ENCODE data around the gene KLK11. TPM values are rescaled to one million over a fixed set of nuclear protein-coding genes. Genes with fewer than 3 reads are reported as not detected.
A peak's percentile ranks its signal among the peaks of the same experiment; 100 is the strongest.

KLK11 gene, protein sequence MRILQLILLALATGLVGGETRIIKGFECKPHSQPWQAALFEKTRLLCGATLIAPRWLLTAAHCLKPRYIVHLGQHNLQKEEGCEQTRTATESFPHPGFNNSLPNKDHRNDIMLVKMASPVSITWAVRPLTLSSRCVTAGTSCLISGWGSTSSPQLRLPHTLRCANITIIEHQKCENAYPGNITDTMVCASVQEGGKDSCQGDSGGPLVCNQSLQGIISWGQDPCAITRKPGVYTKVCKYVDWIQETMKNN
- not detected for total RNA-seq
- not detected for polyA plus RNA-seq
- 0 reads per million in 6 experiments for total RNA-seq

DNA sequence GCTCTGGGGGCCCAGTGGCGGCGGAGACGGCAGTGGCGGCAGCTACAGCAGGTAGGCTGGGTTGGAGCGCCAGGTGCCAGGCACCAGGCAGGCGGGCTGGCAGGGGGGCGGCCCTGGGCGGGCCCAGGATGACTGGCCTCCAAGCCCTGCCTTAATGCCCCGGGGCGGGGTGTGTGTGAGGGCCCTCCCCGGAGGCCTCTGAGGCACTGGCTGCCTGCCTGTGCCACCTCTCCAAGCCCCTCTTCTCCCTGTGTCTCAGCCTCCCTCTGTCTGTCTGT lies at the start of gene KLK11:
Gene KLK11, minus strand, starts transcription at position 63 of the 278 bp plus-strand sequence. CDS start 985 bp downstream, outside the sequence.
- H3K4me1 Mint-ChIP-seq: peaks cover 0 to 6% (median 0%) of the 10 kb centered on the region in 4 donors
- no peaks in the 10 kb centered on the region for H3K36me3 Mint-ChIP-seq
- H3K9me3 Mint-ChIP-seq: no peaks in the 10 kb centered on the region
- peaks cover 23 to 84% (median 46%) of the 10 kb centered on the region in 5 donors for H3K27me3 Mint-ChIP-seq
- peak within 1 kb of the TSS in 2 of 10 donors; percentile 3 to 6 for H3K27ac Mint-ChIP-seq
- no peak for ATAC-seq
- POLR2A ChIA-PET: no interaction called here
- no peak for DNase-seq
- H3K4me3 Mint-ChIP-seq: no peak within 1 kb of the TSS

DNA sequence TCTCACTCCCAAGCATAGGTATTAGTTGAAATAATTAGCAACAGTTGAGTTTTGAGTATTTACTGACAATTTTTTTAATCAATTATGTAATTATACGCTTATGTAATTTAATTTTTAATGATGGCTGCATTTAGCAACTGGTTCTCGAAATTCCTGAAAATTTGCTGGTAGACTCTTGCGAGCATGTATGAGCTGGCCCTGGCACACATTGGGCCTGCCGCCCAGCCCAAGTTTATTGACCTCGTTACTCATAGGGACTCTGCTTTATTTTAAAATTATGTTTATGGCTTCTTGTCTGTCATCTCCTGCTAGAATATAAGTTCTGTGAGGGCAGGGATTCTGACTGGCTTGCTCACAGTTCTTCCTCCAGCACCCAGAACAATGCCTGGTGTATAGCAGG lies 49.6 kb upstream of the KLK11 start:
- ATAC-seq (no peak), DNase-seq (no peak)
- Mint-ChIP-seq H3K27me3 (peaks cover 3 to 16% (median 7%) of the 10 kb centered on the region in 5 donors), H3K9me3 (peaks cover 0 to 15% (median 8%) of the 10 kb centered on the region in 9 donors), H3K4me3 (no peak overlapping the region), H3K27ac (no peak overlapping the region), H3K4me1 (no peaks in the 10 kb centered on the region), H3K36me3 (peaks cover 3 to 16% (median 4%) of the 10 kb centered on the region in 3 donors)
- POLR2A ChIA-PET: no interaction called here

DNA sequence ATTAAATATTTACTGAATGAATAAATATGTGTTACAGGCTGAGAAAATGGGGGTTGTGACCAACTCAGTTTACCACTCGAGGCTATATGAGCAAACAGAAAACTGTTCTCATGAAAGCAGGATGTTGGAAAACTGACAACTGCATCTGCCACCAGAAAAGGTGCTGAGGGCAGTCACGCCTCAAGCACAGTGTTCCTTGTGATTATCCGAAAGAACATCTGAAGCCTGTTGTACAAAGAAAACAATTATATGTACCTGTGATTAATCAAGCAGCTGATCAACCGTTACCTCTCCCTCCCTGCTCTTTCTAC lies 44.6 kb upstream of the KLK11 start:
- H3K27ac Mint-ChIP-seq: no peak overlapping the region
- peaks cover 0 to 4% (median 2%) of the 10 kb centered on the region in 4 donors for H3K4me1 Mint-ChIP-seq
- H3K27me3 Mint-ChIP-seq: peaks cover 16 to 33% (median 19%) of the 10 kb centered on the region in 5 donors
- DNase-seq (no peak), ATAC-seq (no peak)
- POLR2A ChIA-PET: no interaction called here
- H3K4me3 Mint-ChIP-seq: no peak overlapping the region
- peaks cover 0 to 16% (median 3%) of the 10 kb centered on the region in 3 donors for H3K36me3 Mint-ChIP-seq
- H3K9me3 Mint-ChIP-seq: peaks cover 0 to 15% (median 8%) of the 10 kb centered on the region in 9 donors

DNA sequence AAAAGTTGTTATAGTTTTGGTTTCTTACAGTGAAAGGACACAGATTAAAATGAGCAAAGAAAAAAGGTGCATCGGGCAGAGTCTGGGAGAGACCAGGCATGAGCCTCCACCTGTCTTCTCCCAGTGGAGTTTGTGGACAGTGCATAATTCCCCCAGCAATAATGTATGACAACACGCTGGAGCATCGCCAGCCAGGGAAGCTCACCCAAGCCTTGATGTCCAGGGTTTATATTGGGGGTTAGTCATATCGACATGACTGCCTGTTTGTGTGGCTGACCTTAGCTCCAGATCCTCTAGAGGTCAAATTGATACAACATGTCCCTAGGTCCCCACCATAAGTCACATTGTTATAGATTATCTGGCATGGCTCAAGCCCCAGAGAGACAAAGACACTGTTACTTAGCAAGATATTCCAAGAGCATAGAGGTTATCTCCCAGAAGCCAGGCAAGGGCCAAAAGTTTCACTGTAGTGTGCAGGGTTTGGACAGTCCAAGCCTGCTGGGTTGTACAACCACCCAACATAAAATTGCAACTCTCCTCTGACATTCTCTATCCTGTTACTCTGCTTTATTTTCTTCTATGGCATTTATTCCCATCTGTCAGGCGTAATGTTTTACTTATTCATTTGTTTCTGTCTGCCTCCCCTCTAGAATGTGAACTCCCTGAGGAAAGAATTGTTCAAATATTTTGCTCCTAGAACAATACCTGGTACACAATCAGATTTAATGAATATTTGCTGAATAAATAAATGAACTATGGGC lies 44.1 kb upstream of the KLK11 start:
- peaks cover 0 to 6% (median 6%) of the 10 kb centered on the region in 4 donors for H3K4me1 Mint-ChIP-seq
- H3K4me3 Mint-ChIP-seq: no peak overlapping the region
- H3K27me3 Mint-ChIP-seq: peaks cover 20 to 38% (median 23%) of the 10 kb centered on the region in 5 donors
- POLR2A ChIA-PET: no interaction called here
- H3K27ac Mint-ChIP-seq: no peak overlapping the region
- H3K36me3 Mint-ChIP-seq: peaks cover 0 to 16% (median 3%) of the 10 kb centered on the region in 3 donors
- DNase-seq: no peak
- H3K9me3 Mint-ChIP-seq: peaks cover 0 to 15% (median 8%) of the 10 kb centered on the region in 9 donors
- no peak for ATAC-seq

DNA sequence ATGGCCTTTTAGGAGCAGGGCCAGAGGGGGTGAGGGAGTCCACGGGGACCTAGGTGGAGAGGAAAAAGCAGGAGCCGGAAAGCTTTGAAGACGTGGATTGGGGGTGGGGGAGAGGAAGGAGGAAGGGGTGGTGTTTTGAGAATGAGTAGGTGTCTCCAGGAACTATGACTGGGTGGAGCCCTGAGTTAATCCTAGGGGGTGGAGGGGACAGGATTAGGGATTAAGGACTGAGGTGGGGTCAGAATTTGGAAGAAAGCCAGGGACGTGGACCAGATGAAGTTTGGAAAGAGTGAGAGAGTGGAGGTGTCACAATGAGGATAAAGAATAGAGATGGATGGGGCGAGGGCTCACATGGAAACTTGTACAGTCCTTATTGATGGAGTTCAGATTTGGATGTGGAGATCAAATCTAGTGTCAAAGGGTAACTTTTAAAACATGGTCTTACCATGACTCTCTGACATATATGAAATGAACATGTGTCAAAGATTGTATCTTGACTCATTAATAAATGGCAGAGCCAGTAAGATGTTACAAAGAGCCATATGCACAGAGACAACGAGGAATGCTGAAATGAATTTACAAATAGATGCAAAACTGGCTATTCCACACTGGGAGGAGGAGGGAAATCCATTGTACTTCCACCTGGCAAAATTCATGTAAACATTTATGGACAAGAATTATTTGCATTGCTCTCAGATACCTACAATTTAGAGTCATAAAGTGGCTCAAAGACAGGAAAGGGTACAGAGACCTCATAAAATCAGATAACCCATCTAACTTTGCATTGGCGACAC lies 40.2 kb upstream of the KLK11 start:
- POLR2A ChIA-PET: no interaction called here
- DNase-seq: no peak
- no peaks in the 10 kb centered on the region for H3K36me3 Mint-ChIP-seq
- peaks cover 26 to 47% (median 39%) of the 10 kb centered on the region in 5 donors for H3K27me3 Mint-ChIP-seq
- peak overlapping the region in 1 of 10 donors; percentile 44 for H3K27ac Mint-ChIP-seq
- H3K9me3 Mint-ChIP-seq: peaks cover 0 to 3% (median 0%) of the 10 kb centered on the region in 9 donors
- no peak for ATAC-seq
- peaks cover 4 to 12% (median 10%) of the 10 kb centered on the region in 4 donors for H3K4me1 Mint-ChIP-seq
- peak overlapping the region in 2 of 10 donors; percentile 5 to 70 for H3K4me3 Mint-ChIP-seq

DNA sequence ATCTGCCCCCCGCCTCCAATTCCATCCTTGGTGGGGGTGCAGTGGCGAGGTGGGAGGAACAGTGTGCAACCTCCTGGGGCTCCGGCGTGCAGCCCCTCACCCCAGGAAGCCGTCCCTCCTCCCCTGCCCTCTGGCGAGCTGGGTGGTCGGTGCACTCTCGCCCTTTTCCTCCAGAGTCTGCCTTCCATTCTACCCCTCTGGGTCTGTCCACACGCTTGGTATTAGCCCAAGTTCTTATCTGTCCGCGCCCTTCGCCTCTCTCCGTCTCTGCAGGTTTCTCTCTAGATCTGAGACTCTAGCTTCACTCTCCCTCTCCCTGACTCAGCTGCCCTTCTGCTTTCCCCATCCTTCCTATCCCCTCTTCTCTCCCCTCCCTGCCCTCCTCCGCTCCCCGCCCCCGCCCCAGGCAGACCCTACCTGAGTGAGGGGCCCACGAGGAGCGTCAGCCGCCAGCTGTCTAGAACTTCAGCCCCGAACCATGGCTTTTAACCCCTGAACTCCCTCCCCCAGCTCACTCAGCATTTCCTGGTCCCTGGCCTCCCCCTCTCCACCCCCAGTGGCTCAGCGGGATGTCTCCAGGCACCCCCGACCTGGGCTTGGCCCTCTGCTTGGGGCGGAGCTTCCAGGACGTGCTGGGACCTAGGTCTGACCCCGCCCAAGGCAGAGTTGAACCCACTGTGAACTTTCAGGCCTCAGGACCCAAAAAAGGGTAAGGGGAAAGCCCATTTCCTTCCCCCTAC lies 39.0 kb upstream of the KLK11 start:
- peaks cover 34 to 59% (median 50%) of the 10 kb centered on the region in 5 donors for H3K27me3 Mint-ChIP-seq
- H3K4me1 Mint-ChIP-seq: peaks cover 4 to 12% (median 12%) of the 10 kb centered on the region in 4 donors
- H3K36me3 Mint-ChIP-seq: peaks cover 0 to 7% (median 0%) of the 10 kb centered on the region in 3 donors
- H3K4me3 Mint-ChIP-seq: peak overlapping the region; percentile 58 to 88 (median 72)
- DNase-seq: no peak
- peaks cover 0 to 13% (median 0%) of the 10 kb centered on the region in 9 donors for H3K9me3 Mint-ChIP-seq
- ATAC-seq: no peak
- H3K27ac Mint-ChIP-seq: peak overlapping the region in 1 of 10 donors; percentile 16
- POLR2A ChIA-PET: no interaction called here

DNA sequence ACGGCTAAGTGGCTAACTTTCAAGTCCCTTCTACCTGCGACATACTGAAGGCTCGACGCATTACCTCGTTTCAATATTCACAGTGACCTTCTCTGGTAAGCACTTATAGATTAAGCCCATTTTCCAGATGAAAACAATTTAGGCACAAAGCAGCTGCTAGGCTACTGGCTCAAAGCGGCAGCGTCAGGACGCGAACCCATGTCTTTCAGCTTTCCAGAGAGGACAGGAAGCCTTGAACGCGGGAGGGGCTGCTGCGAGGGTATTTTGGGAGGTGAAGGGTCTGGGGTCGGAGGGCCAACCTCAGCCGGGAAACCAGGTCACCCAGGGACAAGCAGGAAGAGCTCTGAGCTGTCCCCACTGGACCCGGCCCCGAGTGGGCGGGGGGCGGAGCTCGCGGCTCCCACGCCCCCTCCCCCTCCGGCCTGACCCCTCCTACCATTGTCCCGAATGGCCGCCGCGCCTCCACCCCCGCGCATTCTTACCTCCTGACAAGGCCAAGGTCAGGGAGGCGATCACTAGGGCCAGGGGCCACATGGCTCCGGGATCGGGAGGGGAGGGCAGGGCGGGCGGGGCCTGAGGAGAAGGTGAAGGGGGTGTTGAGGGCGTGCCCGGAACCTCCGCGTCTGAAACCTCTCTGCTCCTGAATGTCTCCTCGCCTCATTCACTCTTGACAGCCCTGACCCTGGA lies 38.3 kb upstream of the KLK11 start, which contains the start of gene KLK13:
Gene KLK13, minus strand, starts transcription at position 559 of the 687 bp plus-strand sequence. Its CDS starts 25 bp downstream, at position 534.
- Mint-ChIP-seq H3K4me3 (peak within 1 kb of the TSS; percentile 58 to 88 (median 72)), H3K27ac (peak within 1 kb of the TSS in 1 of 10 donors; percentile 16), H3K36me3 (peaks cover 0 to 7% (median 0%) of the 10 kb centered on the region in 3 donors), H3K4me1 (peaks cover 4 to 12% (median 12%) of the 10 kb centered on the region in 4 donors), H3K9me3 (peaks cover 0 to 13% (median 0%) of the 10 kb centered on the region in 9 donors), H3K27me3 (peaks cover 34 to 64% (median 51%) of the 10 kb centered on the region in 5 donors)
- ATAC-seq (peak in 1 of 2 donors; percentile 20), DNase-seq (no peak)
- POLR2A ChIA-PET: no interaction called here

DNA sequence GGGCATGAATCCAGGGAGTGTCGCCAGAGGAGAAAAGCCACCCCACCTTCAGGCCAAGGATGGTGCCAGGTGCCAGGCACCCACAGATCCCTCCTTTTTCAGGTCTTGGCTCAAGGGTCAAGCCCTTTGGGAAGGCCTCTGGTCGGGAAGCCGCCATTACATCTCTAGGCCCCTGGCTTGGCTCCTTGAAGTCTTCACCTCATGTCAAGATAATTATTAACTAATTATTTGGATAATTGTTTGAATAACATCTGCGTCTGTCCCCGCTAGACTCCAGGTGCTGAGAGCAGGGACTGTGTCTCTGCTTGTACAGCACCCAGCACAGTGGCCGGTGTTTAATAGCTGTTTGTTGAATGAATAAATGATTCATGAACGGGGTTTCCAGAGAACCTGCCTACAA lies 37.2 kb upstream of the KLK11 start:
- peak overlapping the region in 5 of 10 donors; percentile 5 to 66 (median 49) for H3K4me3 Mint-ChIP-seq

DNA sequence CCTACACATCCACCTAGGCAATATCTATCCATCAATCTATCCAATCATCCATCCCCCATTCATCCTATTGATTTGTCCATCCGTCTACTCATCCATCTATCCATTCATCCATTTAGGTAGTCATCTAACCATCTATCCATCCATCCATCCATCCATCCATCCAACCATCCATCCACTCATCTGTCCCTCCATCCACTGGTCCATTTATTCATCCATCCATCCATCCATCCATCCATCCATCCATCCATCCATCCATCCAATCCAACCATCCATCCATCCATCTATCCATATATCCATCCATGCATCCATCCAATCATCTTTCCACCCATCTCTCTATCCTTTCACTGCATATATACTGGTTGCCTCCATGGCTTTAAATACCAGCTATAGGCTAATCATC lies 34.6 kb upstream of the KLK11 start:
- DNase-seq (no peak), ATAC-seq (no peak)
- H3K36me3 Mint-ChIP-seq: peaks cover 0 to 7% (median 0%) of the 10 kb centered on the region in 3 donors
- H3K9me3 Mint-ChIP-seq: peaks cover 0 to 13% (median 0%) of the 10 kb centered on the region in 9 donors
- peaks cover 4 to 10% (median 8%) of the 10 kb centered on the region in 4 donors for H3K4me1 Mint-ChIP-seq
- no peak overlapping the region for H3K4me3 Mint-ChIP-seq
- POLR2A ChIA-PET: no interaction called here
- no peak overlapping the region for H3K27ac Mint-ChIP-seq
- peaks cover 22 to 53% (median 38%) of the 10 kb centered on the region in 5 donors for H3K27me3 Mint-ChIP-seq

More for the DNA sequence above, 37.2 kb upstream of the KLK11 start:
- peaks cover 4 to 12% (median 12%) of the 10 kb centered on the region in 4 donors for H3K4me1 Mint-ChIP-seq
- peaks cover 0 to 13% (median 0%) of the 10 kb centered on the region in 9 donors for H3K9me3 Mint-ChIP-seq
- H3K27ac Mint-ChIP-seq: no peak overlapping the region
- POLR2A ChIA-PET: no interaction called here
- DNase-seq (no peak), ATAC-seq (no peak)
- H3K36me3 Mint-ChIP-seq: peaks cover 0 to 7% (median 0%) of the 10 kb centered on the region in 3 donors
- H3K27me3 Mint-ChIP-seq: peaks cover 36 to 64% (median 51%) of the 10 kb centered on the region in 5 donors

DNA sequence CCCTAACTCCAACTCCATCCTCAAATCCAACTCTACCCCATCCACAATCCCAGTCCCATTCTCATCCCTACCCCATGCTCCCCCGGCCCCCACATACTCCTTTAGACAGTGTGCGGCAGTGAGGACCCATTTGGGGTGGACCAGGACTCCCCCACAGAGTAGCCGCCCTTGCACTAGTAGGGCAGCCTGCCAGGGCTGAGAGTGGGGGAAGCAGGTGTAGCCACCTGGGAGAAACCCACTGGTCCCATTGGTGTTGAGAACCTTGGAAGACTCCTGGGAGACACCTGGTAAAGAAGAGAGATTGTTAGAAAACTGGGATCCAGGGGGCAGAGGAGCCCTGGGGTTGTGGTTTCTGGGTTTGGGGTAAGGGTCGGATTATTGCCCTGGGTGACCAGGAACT lies 33.9 kb upstream of the KLK11 start:
- peaks cover 0 to 13% (median 0%) of the 10 kb centered on the region in 9 donors for H3K9me3 Mint-ChIP-seq
- POLR2A ChIA-PET: no interaction called here
- H3K4me1 Mint-ChIP-seq: peaks cover 3 to 6% (median 4%) of the 10 kb centered on the region in 4 donors
- H3K27ac Mint-ChIP-seq: no peak overlapping the region
- H3K27me3 Mint-ChIP-seq: peaks cover 20 to 47% (median 39%) of the 10 kb centered on the region in 5 donors
- H3K4me3 Mint-ChIP-seq: no peak overlapping the region
- peaks cover 0 to 7% (median 0%) of the 10 kb centered on the region in 3 donors for H3K36me3 Mint-ChIP-seq
- no peak for ATAC-seq
- no peak for DNase-seq

DNA sequence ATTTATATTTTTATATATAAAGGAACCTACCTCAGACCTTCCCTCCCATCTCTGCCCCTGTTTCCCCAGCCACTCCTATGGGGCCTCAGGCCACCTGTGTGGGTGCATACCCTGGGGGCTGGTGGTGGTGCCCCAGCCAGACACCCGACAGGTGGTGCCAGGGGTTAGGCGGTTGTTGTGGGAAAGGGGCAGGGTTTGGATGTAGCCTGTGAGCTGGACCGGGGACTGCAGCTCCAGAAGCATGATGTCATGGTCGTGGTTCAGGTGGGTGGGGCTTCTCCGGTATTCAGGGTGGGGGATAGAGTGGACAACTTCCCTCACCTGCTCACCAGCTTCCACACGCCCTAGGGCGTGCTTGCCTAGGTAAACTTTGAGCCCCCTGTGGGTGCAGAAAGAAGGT lies 33.3 kb upstream of the KLK11 start:
- DNase-seq (no peak), ATAC-seq (no peak)
- Mint-ChIP-seq H3K9me3 (peaks cover 0 to 13% (median 0%) of the 10 kb centered on the region in 9 donors), H3K27me3 (peaks cover 21 to 49% (median 39%) of the 10 kb centered on the region in 5 donors), H3K36me3 (peaks cover 0 to 7% (median 0%) of the 10 kb centered on the region in 3 donors), H3K4me1 (peaks cover 0 to 4% (median 2%) of the 10 kb centered on the region in 4 donors), H3K27ac (no peak overlapping the region), H3K4me3 (no peak overlapping the region)
- POLR2A ChIA-PET: no interaction called here
